ENCODE results near the gene PRDM11.

PRDM11 gene

GRCh38 chr11:45162916-45163879 is 16.8 kb downstream of the PRDM11 start:
- no peak overlapping the region for H3K4me3 ChIP-seq (ENCODE audit: low read length)
- DNase-seq (ENCODE audit: low read depth), result no peak
- no peak for TF ChIP-seq CTCF (conservative IDR thresholded peaks at IDR 0.05; ENCODE audit: low read length)

GRCh38 chr11:45163956-45164575 is 17.6 kb downstream of the PRDM11 start:
- DNase-seq (ENCODE audit: low read depth), result no peak
- H3K4me3 ChIP-seq (ENCODE audit: low read length), result no peak overlapping the region
- no peak for TF ChIP-seq CTCF (conservative IDR thresholded peaks at IDR 0.05; ENCODE audit: low read length)

- DNase-seq (ENCODE audit: low read depth), result no peak
- TF ChIP-seq CTCF (conservative IDR thresholded peaks at IDR 0.05; ENCODE audit: low read length), result no peak
- H3K4me3 ChIP-seq (ENCODE audit: low read length), result no peak overlapping the region
Observed at GRCh38 chr11:45165386-45165785, 18.9 kb downstream of the PRDM11 start.

GRCh38 chr11:45165806-45166603 is 19.6 kb downstream of the PRDM11 start:
- TF ChIP-seq CTCF (conservative IDR thresholded peaks at IDR 0.05; ENCODE audit: low read length), result no peak
- no peak overlapping the region for H3K4me3 ChIP-seq (ENCODE audit: low read length)
- no peak for DNase-seq (ENCODE audit: low read depth)

- TF ChIP-seq CTCF (conservative IDR thresholded peaks at IDR 0.05; ENCODE audit: low read length), result no peak
- no peak for DNase-seq (ENCODE audit: low read depth)
- no peak overlapping the region for H3K4me3 ChIP-seq (ENCODE audit: low read length)
Observed at GRCh38 chr11:45166604-45166897, 20.1 kb downstream of the PRDM11 start.

- TF ChIP-seq CTCF (conservative IDR thresholded peaks at IDR 0.05; ENCODE audit: low read length), result no peak
- H3K4me3 ChIP-seq (ENCODE audit: low read length), result no peak overlapping the region
- no peak for DNase-seq (ENCODE audit: low read depth)
Observed at GRCh38 chr11:45167283-45167682, 20.8 kb downstream of the PRDM11 start.
